KMS-11 (cell line): ENCODE measurements around the gene LMO1.

Experiments
- H2AFZ ChIP-seq: fragments of 200-600 bp; sonication (generic); 2 replicates; pipeline ENCODE4 v1.6.1; 2016; ENCODE audit warnings: antibody characterized with exemption, mixed run types, low read depth
- H3K27ac ChIP-seq: fragments of 200-600 bp; sonication (generic); 2 replicates; pipeline ENCODE4 v1.6.1; 2016; ENCODE audit warnings: mild to moderate bottlenecking, mixed run types
- H3K27me3 ChIP-seq: fragments of 200-600 bp; sonication (generic); 2 replicates; pipeline ENCODE4 v1.6.1; 2017; ENCODE audit warnings: mild to moderate bottlenecking, low read depth, mixed run types, moderate library complexity; ENCODE audit not compliant: insufficient read depth
- H3K36me3 ChIP-seq: fragments of 200-600 bp; sonication (generic); 2 replicates; pipeline ENCODE4 v1.6.1; 2017; ENCODE audit warnings: mild to moderate bottlenecking, mixed run types; ENCODE audit not compliant: insufficient read depth
- H3K4me1 ChIP-seq: fragments of 200-600 bp; sonication (generic); 2 replicates; pipeline ENCODE4 v1.6.1; 2016; ENCODE audit warnings: mild to moderate bottlenecking, low read depth, mixed run types; ENCODE audit not compliant: poor library complexity, severe bottlenecking
- H3K4me2 ChIP-seq: fragments of 200-600 bp; sonication (generic); 2 replicates; pipeline ENCODE4 v1.7.0; 2016; ENCODE audit warnings: mild to moderate bottlenecking, mixed run types
- H3K4me3 ChIP-seq: fragments of 200-600 bp; sonication (generic); IDR thresholded peaks from 2 replicates; pipeline ENCODE4 v1.6.1; 2017; ENCODE audit warnings: low read depth, low read length, mixed read lengths; ENCODE audit not compliant: insufficient read depth
- H3K79me2 ChIP-seq: fragments of 200-600 bp; sonication (generic); 2 replicates; pipeline ENCODE4 v1.6.1; 2016; ENCODE audit warnings: low read depth, mixed run types; ENCODE audit not compliant: insufficient read depth
- H3K9ac ChIP-seq: fragments of 200-600 bp; sonication (generic); 2 replicates; pipeline ENCODE4 v1.6.1; 2016; ENCODE audit warnings: mild to moderate bottlenecking, mixed run types
- H4K20me1 ChIP-seq: fragments of 200-600 bp; sonication (generic); 2 replicates; pipeline ENCODE4 v1.6.1; 2016; ENCODE audit warnings: mild to moderate bottlenecking, mixed run types; ENCODE audit not compliant: insufficient read depth
- TF ChIP-seq, protein P1 (sequence below): fragments of 200-600 bp; sonication (generic); conservative IDR thresholded peaks from 2 replicates; pipeline ENCODE4 v1.6.1; 2017; ENCODE audit warnings: low read depth, mild to moderate bottlenecking, antibody characterized with exemption, low read length, moderate library complexity, mixed read lengths

The LMO1 gene

DNA sequence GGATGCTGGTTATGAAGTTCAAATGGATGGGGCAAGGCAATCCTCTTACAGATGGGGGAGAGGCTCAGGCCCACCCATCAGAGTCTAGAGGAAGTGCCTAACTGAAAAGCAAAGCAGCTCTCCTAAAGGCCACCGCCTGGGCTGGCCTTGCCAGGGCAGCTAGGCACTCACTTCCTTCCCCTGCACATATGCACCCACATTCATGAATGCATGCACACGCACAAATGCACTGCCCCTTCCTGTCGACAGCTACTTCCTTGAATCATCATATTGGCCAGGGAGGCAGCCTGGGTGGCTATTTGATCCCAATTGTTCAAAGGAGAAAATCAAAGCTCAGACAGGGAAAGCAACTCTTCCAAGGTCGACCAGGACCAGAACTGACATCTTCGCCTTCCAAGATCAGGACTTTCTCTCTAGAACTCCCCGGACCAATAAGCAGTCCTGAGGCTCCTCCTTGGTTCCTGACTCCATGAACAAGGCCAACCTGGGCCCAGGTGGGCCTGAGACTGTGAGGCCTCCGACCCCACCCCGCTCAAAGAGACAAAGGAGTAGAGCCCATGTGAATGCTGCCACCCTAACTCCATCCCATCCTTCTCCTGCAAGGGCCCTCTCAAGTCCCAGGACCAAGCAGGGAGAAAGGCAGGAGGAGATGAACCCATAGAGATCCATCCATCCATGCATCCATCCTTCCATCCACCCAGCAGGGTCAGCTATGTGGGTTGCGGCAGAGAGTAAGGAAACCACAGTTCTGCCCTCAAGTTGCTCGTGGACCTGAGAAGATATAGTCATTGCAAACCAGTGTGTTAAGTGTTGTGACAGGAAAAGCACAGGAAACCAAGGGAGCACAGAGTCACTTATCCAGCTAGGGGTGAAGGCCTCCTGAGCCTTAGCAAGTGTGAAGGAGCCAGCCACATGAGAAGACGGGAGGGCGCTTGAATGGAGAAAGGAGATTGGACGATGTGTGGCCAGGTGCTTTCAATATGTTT, 35.4 kb upstream of the LMO1 start:
- Histone ChIP-seq H3K79me2 (no peaks in the 10 kb centered on the region), H3K27me3 (no peaks in the 10 kb centered on the region), H3K27ac (no peak overlapping the region), H3K4me1 (no peaks in the 10 kb centered on the region), H3K4me2 (no peak overlapping the region), H3K9ac (no peak overlapping the region), H3K4me3 (no peak overlapping the region), H2AFZ (no peak overlapping the region), H3K36me3 (no peaks in the 10 kb centered on the region), H4K20me1 (no peaks in the 10 kb centered on the region)
- TF ChIP-seq, protein P1, sequence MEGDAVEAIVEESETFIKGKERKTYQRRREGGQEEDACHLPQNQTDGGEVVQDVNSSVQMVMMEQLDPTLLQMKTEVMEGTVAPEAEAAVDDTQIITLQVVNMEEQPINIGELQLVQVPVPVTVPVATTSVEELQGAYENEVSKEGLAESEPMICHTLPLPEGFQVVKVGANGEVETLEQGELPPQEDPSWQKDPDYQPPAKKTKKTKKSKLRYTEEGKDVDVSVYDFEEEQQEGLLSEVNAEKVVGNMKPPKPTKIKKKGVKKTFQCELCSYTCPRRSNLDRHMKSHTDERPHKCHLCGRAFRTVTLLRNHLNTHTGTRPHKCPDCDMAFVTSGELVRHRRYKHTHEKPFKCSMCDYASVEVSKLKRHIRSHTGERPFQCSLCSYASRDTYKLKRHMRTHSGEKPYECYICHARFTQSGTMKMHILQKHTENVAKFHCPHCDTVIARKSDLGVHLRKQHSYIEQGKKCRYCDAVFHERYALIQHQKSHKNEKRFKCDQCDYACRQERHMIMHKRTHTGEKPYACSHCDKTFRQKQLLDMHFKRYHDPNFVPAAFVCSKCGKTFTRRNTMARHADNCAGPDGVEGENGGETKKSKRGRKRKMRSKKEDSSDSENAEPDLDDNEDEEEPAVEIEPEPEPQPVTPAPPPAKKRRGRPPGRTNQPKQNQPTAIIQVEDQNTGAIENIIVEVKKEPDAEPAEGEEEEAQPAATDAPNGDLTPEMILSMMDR = no peak

DNA sequence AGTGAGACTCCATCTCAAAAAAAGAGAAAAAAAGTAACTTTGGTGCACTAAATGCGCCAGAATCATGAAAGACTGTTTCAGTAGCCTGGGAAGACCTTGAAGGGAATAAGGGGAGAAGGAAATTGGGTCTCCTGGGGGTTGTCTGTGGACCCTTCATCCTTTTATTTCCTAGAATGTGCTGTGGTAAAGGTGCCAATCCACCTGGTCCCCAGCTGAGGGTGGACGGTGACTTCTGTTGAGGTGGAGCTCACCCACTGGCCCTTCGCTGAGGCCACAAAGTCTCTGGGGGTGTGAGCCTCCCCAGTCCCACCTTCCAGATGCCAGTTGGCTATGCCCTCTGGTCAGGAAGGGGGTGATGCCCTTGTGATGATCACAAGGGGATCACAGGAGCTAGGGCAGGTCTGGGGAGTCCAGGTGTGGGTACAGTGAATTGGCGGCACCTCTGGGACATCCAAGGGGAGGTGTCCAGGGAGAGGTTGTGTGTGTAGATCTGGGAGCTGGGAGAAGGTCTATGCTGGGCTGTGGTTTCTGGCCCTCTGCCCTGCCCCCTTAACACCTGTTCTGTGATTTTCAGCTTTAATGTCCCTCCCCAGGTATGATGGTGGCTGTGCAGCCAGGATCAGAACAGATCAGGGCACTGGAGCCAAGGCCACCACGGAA, 34.2 kb upstream of the LMO1 start:
- Histone ChIP-seq H3K36me3 (no peaks in the 10 kb centered on the region), H2AFZ (no peak overlapping the region), H3K9ac (no peak overlapping the region), H3K4me2 (no peak overlapping the region), H3K4me1 (no peaks in the 10 kb centered on the region), H3K79me2 (no peaks in the 10 kb centered on the region), H4K20me1 (no peaks in the 10 kb centered on the region), H3K27me3 (no peaks in the 10 kb centered on the region), H3K27ac (no peak overlapping the region), H3K4me3 (no peak overlapping the region)
- TF ChIP-seq, protein P1 = no peak

DNA sequence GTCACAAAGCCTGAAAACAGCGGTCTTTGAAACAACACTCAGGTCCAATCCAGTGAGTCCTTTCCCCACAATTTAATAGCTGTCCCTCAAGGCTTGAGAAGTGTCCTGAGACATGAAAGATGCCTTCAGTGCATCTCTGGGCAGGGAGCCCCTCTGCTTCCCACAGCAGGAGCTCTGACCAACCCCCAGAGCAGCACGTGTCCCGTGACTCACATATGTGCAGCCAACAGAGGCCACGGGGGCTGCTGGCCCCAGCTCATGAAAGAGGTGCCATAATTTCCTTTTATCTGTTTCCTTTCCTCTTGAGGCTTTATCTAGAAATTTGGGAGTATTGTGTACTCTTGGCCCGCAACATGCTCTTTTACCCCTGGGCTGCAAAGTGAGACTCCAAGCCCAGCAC, 33.2 kb upstream of the LMO1 start:
- Histone ChIP-seq H3K27ac (no peak overlapping the region), H3K27me3 (no peaks in the 10 kb centered on the region), H3K9ac (no peak overlapping the region)

DNA sequence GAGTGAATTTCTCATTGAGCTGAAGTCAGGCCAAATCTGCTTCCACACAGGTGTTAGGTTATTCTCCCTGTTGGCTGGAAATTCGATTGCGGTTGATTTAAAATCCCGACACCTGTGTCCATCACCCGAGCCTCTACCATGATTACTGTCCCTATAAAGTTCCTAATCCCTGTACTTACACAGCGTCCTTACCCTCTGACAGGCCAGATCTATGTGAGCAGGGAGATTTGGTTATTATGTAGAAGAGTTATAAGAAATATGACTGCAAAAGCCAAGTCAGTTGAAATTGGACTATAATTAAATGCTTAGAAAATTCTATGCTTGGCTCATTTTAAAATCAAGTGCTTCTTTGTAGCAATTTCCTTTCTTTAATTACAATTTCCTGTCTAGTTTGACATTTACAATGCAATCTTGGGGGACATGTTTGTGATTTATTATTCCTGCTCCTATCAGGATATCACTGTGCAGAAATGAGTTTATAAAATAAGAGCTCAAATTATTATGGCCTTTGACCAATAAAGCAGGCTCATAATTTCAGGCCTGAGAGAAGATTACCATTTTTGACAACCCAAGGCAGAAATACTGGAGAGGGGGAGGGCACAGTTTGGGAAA, 32.5 kb upstream of the LMO1 start:
- Histone ChIP-seq H3K4me2 (no peak overlapping the region), H3K27ac (no peak overlapping the region), H3K27me3 (no peaks in the 10 kb centered on the region), H3K9ac (no peak overlapping the region), H4K20me1 (no peaks in the 10 kb centered on the region), H3K79me2 (no peaks in the 10 kb centered on the region), H3K4me1 (no peaks in the 10 kb centered on the region), H2AFZ (no peak overlapping the region), H3K36me3 (no peaks in the 10 kb centered on the region), H3K4me3 (no peak overlapping the region)
- TF ChIP-seq, protein P1 = no peak

More for the DNA sequence above, 33.2 kb upstream of the LMO1 start:
- TF ChIP-seq, protein P1 = no peak
- Histone ChIP-seq H3K4me3 (no peak overlapping the region), H2AFZ (no peak overlapping the region), H4K20me1 (no peaks in the 10 kb centered on the region), H3K4me2 (no peak overlapping the region), H3K79me2 (no peaks in the 10 kb centered on the region), H3K36me3 (no peaks in the 10 kb centered on the region), H3K4me1 (no peaks in the 10 kb centered on the region)
